H9 (cell line): ENCODE data around the gene VDAC2. TPM values are rescaled to one million over a fixed set of nuclear protein-coding genes. Genes with fewer than 3 reads are reported as not detected.

Experiments used
- DNase-seq: peaks from one replicate; pipeline ENCODE4 v3.0.0-alpha.2; 2017
- H2AFZ ChIP-seq: one replicate; pipeline ENCODE4 v1.6.1; 2013; ENCODE audit warnings: mild to moderate bottlenecking, low read length, control low read depth, moderate library complexity
- H2AK5ac ChIP-seq: 2 replicates; pipeline ENCODE4 v1.6.1; 2013; ENCODE audit warnings: low read length, control low read depth, mixed read lengths; ENCODE audit not compliant: insufficient read length
- H2BK120ac ChIP-seq: one replicate; pipeline ENCODE4 v1.6.1; 2013; ENCODE audit warnings: low read depth, mild to moderate bottlenecking, low read length, control low read depth, inconsistent platforms; ENCODE audit not compliant: poor library complexity, severe bottlenecking
- H2BK12ac ChIP-seq: 2 replicates; pipeline ENCODE4 v1.6.1; 2013; ENCODE audit warnings: low read length, control low read depth, mixed read lengths, low read depth; ENCODE audit not compliant: insufficient read length
- H2BK15ac ChIP-seq: 2 replicates; pipeline ENCODE4 v1.6.1; 2013; ENCODE audit warnings: low read depth, low read length, control low read depth
- H2BK20ac ChIP-seq: one replicate; pipeline ENCODE4 v1.6.1; 2013; ENCODE audit warnings: low read depth, mild to moderate bottlenecking, low read length, control low read depth, inconsistent platforms; ENCODE audit not compliant: poor library complexity, severe bottlenecking
- H2BK5ac ChIP-seq: 2 replicates; pipeline ENCODE4 v1.6.1; 2013; ENCODE audit warnings: low read length, control low read depth, mixed read lengths; ENCODE audit not compliant: insufficient read length
- H3K14ac ChIP-seq: 2 replicates; pipeline ENCODE4 v1.6.1; 2013; ENCODE audit warnings: low read length, control low read depth; ENCODE audit not compliant: insufficient read depth
- H3K18ac ChIP-seq: 2 replicates; pipeline ENCODE4 v1.6.1; 2013; ENCODE audit warnings: low read depth, mild to moderate bottlenecking, mixed read lengths, low read length, control low read depth; ENCODE audit not compliant: insufficient read length
- H3K23ac ChIP-seq: 2 replicates; pipeline ENCODE4 v1.6.1; 2013; ENCODE audit warnings: low read length, control low read depth, mixed read lengths, low read depth; ENCODE audit not compliant: insufficient read length
- H3K23me2 ChIP-seq: 2 replicates; pipeline ENCODE4 v1.6.1; 2013; ENCODE audit warnings: low read depth, mild to moderate bottlenecking, mixed read lengths, low read length, control low read depth; ENCODE audit not compliant: insufficient read length, poor library complexity, severe bottlenecking
- H3K27ac ChIP-seq: 2 replicates; pipeline ENCODE4 v1.5.1; 2013; ENCODE audit warnings: low read length, control low read depth, mixed read lengths, low read depth; ENCODE audit not compliant: insufficient read length
- H3K27me3 ChIP-seq: 2 replicates; pipeline ENCODE4 v1.6.1; 2013; ENCODE audit warnings: low read length, control low read depth, inconsistent platforms; ENCODE audit not compliant: insufficient read depth
- H3K4ac ChIP-seq: 2 replicates; pipeline ENCODE4 v1.6.1; 2013; ENCODE audit warnings: low read depth, mild to moderate bottlenecking, control low read depth, inconsistent platforms, low read length, moderate library complexity
- H3K4me1 ChIP-seq: 2 replicates; pipeline ENCODE4 v1.6.1; 2013; ENCODE audit warnings: low read length, control low read depth, inconsistent platforms; ENCODE audit not compliant: insufficient read depth
- H3K4me2 ChIP-seq: 2 replicates; pipeline ENCODE4 v1.6.1; 2013; ENCODE audit warnings: low read length, control low read depth, mixed read lengths; ENCODE audit not compliant: insufficient read length, insufficient read depth
- H3K56ac ChIP-seq: 2 replicates; pipeline ENCODE4 v1.6.1; 2013; ENCODE audit warnings: low read depth, mild to moderate bottlenecking, mixed read lengths, low read length, control low read depth; ENCODE audit not compliant: insufficient read length
- H3K79me1 ChIP-seq: 2 replicates; pipeline ENCODE4 v1.6.1; 2013; ENCODE audit warnings: low read depth, mild to moderate bottlenecking, moderate library complexity, low read length, control low read depth, inconsistent platforms; ENCODE audit not compliant: insufficient read depth, poor library complexity, severe bottlenecking
- H3K79me2 ChIP-seq: 2 replicates; pipeline ENCODE4 v1.6.1; 2013; ENCODE audit warnings: low read length, control low read depth, inconsistent platforms; ENCODE audit not compliant: insufficient read depth
- H3K9ac ChIP-seq: 2 replicates; pipeline ENCODE4 v1.6.1; 2013; ENCODE audit warnings: low read length, control low read depth, mixed read lengths; ENCODE audit not compliant: insufficient read length; ENCODE audit errors: extremely low read depth
- H3K9me3 ChIP-seq: one replicate; pipeline ENCODE4 v1.6.1; 2013; ENCODE audit warnings: low read depth, low read length, inconsistent platforms; ENCODE audit not compliant: control insufficient read depth
- H3T11ph ChIP-seq: one replicate; pipeline ENCODE4 v1.6.1; 2013; ENCODE audit warnings: mild to moderate bottlenecking, low read length, control low read depth, inconsistent platforms
- H4K20me1 ChIP-seq: one replicate; pipeline ENCODE4 v1.6.1; 2013; ENCODE audit not compliant: control insufficient read depth, insufficient read length, insufficient read depth
- H4K5ac ChIP-seq: 2 replicates; pipeline ENCODE4 v1.6.1; 2013; ENCODE audit warnings: low read depth, mild to moderate bottlenecking, mixed read lengths, low read length, control low read depth; ENCODE audit not compliant: insufficient read length
- H4K8ac ChIP-seq: replicated peaks from 2 replicates; pipeline ENCODE4 v1.6.1; 2013; ENCODE audit warnings: low read length, control low read depth, mixed read lengths, low read depth; ENCODE audit not compliant: insufficient read length
- H4K91ac ChIP-seq: 2 replicates; pipeline ENCODE4 v1.6.1; 2013; ENCODE audit warnings: low read depth, mild to moderate bottlenecking, moderate library complexity, mixed read lengths, low read length, control low read depth; ENCODE audit not compliant: insufficient read length
- H3K27ac Mint-ChIP-seq, 3 experiments: 2 replicates in 2 of 3; 3 replicates in 1 of 3; pipeline ENCODE4 v1.8.0; 2020 to 2021; ENCODE audit warnings: mixed read lengths in 3 of 3, mild to moderate bottlenecking in 1 of 3, moderate library complexity in 1 of 3
- H3K27me3 Mint-ChIP-seq: 2 replicates; pipeline ENCODE4 v1.8.0; 2021; ENCODE audit warnings: low read depth, mild to moderate bottlenecking, moderate library complexity, mixed read lengths
- H3K36me3 Mint-ChIP-seq, 3 experiments: 2 replicates in 2 of 3; 3 replicates in 1 of 3; pipeline ENCODE4 v1.8.0; 2020 to 2021; ENCODE audit warnings: low read depth in 3 of 3, mixed read lengths in 3 of 3; ENCODE audit not compliant: insufficient read depth in 1 of 3
- H3K4me1 Mint-ChIP-seq, 2 experiments: 2 replicates each; pipeline ENCODE4 v1.8.0; 2020; ENCODE audit warnings: mixed read lengths in 2 of 2
- H3K4me3 Mint-ChIP-seq, 2 experiments: 2 replicates in 1 of 2; 3 replicates in 1 of 2; pipeline ENCODE4 v1.8.0; 2020 to 2021; ENCODE audit warnings: mild to moderate bottlenecking in 2 of 2, mixed read lengths in 2 of 2, moderate library complexity in 1 of 2
- H3K9me3 Mint-ChIP-seq, 2 experiments: 2 replicates in 1 of 2; 3 replicates in 1 of 2; pipeline ENCODE4 v1.8.0; 2020; ENCODE audit warnings: mild to moderate bottlenecking in 2 of 2, mixed read lengths in 2 of 2, moderate library complexity in 1 of 2
- WGBS: extraction: QIAGEN DNeasy Blood & Tissue Kit; methylation state at CpG from one replicate; pipeline ENCODE4 v1.1.7; 2013; ENCODE audit warnings: missing lambda C conversion rate, low lambda C conversion rate, mixed read lengths; ENCODE audit not compliant: insufficient read length; ENCODE audit errors: extremely low coverage; 5-methylcytosine and 5-hydroxymethylcytosine counted together
- total RNA-seq: library from RNA; stranded (reverse); gene quantifications from 2 replicates; pipeline ENCODE4 v1.2.1, GENCODE V29; 2021
- TF ChIP-seq, protein P1 (sequence below): fragments of 200-600 bp; sonication (generic); conservative IDR thresholded peaks from 3 replicates; pipeline ENCODE4 v1.8.0; 2021; ENCODE audit warnings: antibody characterized with exemption, mild to moderate bottlenecking

Gene VDAC2
- total RNA-seq, 1 experiment from 2014 or later = 271 TPM

DNA sequence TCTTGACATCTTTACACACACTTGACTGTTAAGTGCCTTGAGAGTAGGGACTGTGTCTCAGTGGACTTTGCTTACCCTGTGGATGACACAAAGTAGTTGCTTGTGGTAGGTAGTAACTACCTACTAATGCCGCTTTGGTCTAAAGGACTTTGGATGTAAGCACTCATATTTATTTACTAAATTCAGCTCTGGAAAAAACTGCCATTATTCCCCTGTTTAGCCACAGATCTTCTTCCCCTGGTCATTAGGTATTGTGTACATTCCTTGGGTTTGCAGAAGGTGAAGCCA lies 2.8 kb upstream of the VDAC2 start:
- H4K91ac ChIP-seq = no peak overlapping the region
- H2BK12ac ChIP-seq = no peak overlapping the region
- H3K27me3 ChIP-seq = no peaks in the 10 kb centered on the region
- H3K18ac ChIP-seq = no peak overlapping the region
- H3K4me2 ChIP-seq = no peak overlapping the region
- H3K79me2 ChIP-seq = peaks cover 15% of the 10 kb centered on the region; the same call in 1 of the 2 replicates
- no CpG with 5 or more reads among the region's 1 CpG for WGBS
- H2AK5ac ChIP-seq = no peak overlapping the region
- no peak for DNase-seq
- H3K56ac ChIP-seq = no peak overlapping the region
- no peak overlapping the region for H3K9ac ChIP-seq
- Mint-ChIP-seq H3K4me1 (peaks cover 37 to 40% of the 10 kb centered on the region in 2 experiments), H3K36me3 (peaks cover 17 to 18% (median 18%) of the 10 kb centered on the region in 3 experiments), H3K27me3 (peaks cover 3% of the 10 kb centered on the region; the same call in 1 of the 2 replicates), H3K27ac (no peak overlapping the region), H3K4me3 (no peak overlapping the region), H3K9me3 (peaks cover 0 to 3% of the 10 kb centered on the region in 2 experiments; a peak in 1 of 5 replicates)
- H3K14ac ChIP-seq = no peak overlapping the region
- TF ChIP-seq, protein P1, sequence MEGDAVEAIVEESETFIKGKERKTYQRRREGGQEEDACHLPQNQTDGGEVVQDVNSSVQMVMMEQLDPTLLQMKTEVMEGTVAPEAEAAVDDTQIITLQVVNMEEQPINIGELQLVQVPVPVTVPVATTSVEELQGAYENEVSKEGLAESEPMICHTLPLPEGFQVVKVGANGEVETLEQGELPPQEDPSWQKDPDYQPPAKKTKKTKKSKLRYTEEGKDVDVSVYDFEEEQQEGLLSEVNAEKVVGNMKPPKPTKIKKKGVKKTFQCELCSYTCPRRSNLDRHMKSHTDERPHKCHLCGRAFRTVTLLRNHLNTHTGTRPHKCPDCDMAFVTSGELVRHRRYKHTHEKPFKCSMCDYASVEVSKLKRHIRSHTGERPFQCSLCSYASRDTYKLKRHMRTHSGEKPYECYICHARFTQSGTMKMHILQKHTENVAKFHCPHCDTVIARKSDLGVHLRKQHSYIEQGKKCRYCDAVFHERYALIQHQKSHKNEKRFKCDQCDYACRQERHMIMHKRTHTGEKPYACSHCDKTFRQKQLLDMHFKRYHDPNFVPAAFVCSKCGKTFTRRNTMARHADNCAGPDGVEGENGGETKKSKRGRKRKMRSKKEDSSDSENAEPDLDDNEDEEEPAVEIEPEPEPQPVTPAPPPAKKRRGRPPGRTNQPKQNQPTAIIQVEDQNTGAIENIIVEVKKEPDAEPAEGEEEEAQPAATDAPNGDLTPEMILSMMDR = no peak
- H2BK20ac ChIP-seq = no peak overlapping the region
- no peak overlapping the region for H3K4ac ChIP-seq
- no peak overlapping the region for H3T11ph ChIP-seq
- H2BK15ac ChIP-seq = no peak overlapping the region
- peaks cover 17% of the 10 kb centered on the region for H3K4me1 ChIP-seq
- no peak overlapping the region for H2BK120ac ChIP-seq
- H3K23me2 ChIP-seq = peaks cover 5% of the 10 kb centered on the region
- no peak overlapping the region for H4K5ac ChIP-seq
- no peaks in the 10 kb centered on the region for H3K79me1 ChIP-seq
- no peak overlapping the region for H3K27ac ChIP-seq
- no peak overlapping the region for H4K8ac ChIP-seq
- H2AFZ ChIP-seq = no peak overlapping the region
- no peak overlapping the region for H2BK5ac ChIP-seq
- no peaks in the 10 kb centered on the region for H4K20me1 ChIP-seq
- H3K23ac ChIP-seq = no peak overlapping the region
- H3K9me3 ChIP-seq = no peaks in the 10 kb centered on the region
